H1 (cell line): Measurements from ENCODE around the gene ACSF3. TPM values are rescaled to one million over a fixed set of nuclear protein-coding genes. Genes with fewer than 3 reads are reported as not detected.

ENCODE experiments used
- EZH2 ChIP-seq: fragments of 200-600 bp; sonication (generic); IDR thresholded peaks from 2 replicates; pipeline ENCODE4 v1.7.1; 2012; ENCODE audit warnings: low read depth, mild to moderate bottlenecking, moderate library complexity, low read length, inconsistent platforms; ENCODE audit not compliant: severe bottlenecking
- KDM5A ChIP-seq: fragments of 200-600 bp; IDR thresholded peaks from 2 replicates; pipeline ENCODE4 v1.7.1; 2012; ENCODE audit warnings: mild to moderate bottlenecking, low read length, inconsistent platforms, mixed read lengths
- RBBP5 ChIP-seq: IDR thresholded peaks from 2 replicates; pipeline ENCODE4 v1.7.1; 2012; ENCODE audit warnings: low read depth, mild to moderate bottlenecking, inconsistent platforms, low read length, moderate library complexity, borderline replicate concordance
- RXRA ChIP-seq: IDR thresholded peaks from 2 replicates; pipeline ENCODE4 v1.6.1; 2011; ENCODE audit warnings: low read depth, mild to moderate bottlenecking, low read length, moderate library complexity; ENCODE audit not compliant: insufficient read depth
- SP2 ChIP-seq: IDR thresholded peaks from 2 replicates; pipeline ENCODE4 v1.6.1; 2012; ENCODE audit warnings: mild to moderate bottlenecking, low read length, inconsistent platforms
- YY1 ChIP-seq: IDR thresholded peaks from 2 replicates; pipeline ENCODE4 v1.6.1; 2011; ENCODE audit warnings: low read depth, mild to moderate bottlenecking, low read length
- polyA plus RNA-seq, 7 experiments: library from polyadenylated mRNA; depleted of rRNA in 3 of 7; stranded (reverse) in 5 of 7; unstranded in 2 of 7; fragments of >200 nt in 5 of 7; fragments of 200-250 nt in 2 of 7; gene quantifications; 1 replicate in 5 of 7; 2 replicates in 1 of 7; 4 replicates in 1 of 7; pipeline versions ENCODE4 v1.2.1 to v1.2.3, GENCODE V29; 2011 to 2013; ENCODE audit warnings: missing spikeins in 2 of 7, mixed read lengths in 2 of 7
- total RNA-seq: library from RNA; stranded (reverse); fragmentation: NEBNext Ultra II Directional; extraction: Animal tissue kit (Norgen Biotek cat#: 25700); gene quantifications from 2 replicates; pipeline ENCODE4 v1.2.1, GENCODE V29; 2021
- TF ChIP-seq, protein P1 (sequence below): fragments of 300-600 bp; sonication (generic); IDR thresholded peaks from 2 replicates; pipeline ENCODE4 v1.7.1; 2012; ENCODE audit warnings: low read length, moderate library complexity, mild to moderate bottlenecking, inconsistent platforms; ENCODE audit not compliant: insufficient replicate concordance
- TF ChIP-seq, protein P2 (sequence below): IDR thresholded peaks from 2 replicates; pipeline ENCODE4 v1.6.1; 2012; ENCODE audit warnings: low read length, inconsistent platforms

The ACSF3 gene
- total and polyA plus RNA-seq, 2 of the 8 experiments (the other 6 are each of a cell fraction or from before 2014, with no cell fraction given): 15.6 to 22.9 TPM

DNA sequence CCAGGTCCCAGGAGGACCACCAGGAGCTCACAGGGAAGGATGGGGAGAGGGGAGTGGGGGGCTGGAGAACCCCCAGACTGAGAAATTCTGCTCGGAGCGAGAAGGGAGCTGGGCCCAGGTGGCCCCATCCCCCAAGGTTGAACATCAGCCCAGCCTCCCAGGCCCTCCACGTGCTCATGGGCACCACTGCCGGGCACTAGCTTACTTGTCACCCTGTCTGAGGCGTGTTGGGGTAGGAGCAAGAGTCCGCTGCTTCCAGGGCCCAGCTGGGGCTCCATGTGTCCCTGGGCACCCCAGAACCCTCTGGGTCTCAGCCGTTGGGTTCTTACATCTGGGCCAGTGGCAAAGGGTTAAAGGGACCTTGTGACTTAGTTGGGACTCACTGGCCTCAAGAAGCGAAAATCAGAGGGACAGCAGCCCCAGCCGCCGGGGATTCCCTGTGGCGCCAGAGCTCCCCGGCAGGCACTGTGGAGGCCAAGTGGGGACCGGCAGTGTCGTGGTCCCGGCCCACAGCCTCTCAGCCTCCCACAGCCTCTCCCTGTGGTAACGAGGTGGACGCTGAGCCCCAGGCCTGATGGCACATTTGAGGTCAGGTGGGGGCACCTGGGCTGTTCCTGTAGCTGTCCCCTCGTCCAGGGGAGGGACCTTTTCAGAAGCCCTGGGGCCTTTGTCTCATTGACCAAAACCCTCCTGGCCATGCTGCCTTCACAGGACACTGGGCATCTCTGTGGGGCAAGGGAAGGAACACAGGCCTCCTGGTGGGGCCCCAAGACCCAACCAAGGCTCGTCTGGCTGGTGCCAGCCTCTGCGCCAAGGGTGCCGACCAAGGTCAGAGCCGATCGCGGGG is 44.2 kb downstream of the ACSF3 start (continued):
- TF ChIP-seq, protein P1, sequence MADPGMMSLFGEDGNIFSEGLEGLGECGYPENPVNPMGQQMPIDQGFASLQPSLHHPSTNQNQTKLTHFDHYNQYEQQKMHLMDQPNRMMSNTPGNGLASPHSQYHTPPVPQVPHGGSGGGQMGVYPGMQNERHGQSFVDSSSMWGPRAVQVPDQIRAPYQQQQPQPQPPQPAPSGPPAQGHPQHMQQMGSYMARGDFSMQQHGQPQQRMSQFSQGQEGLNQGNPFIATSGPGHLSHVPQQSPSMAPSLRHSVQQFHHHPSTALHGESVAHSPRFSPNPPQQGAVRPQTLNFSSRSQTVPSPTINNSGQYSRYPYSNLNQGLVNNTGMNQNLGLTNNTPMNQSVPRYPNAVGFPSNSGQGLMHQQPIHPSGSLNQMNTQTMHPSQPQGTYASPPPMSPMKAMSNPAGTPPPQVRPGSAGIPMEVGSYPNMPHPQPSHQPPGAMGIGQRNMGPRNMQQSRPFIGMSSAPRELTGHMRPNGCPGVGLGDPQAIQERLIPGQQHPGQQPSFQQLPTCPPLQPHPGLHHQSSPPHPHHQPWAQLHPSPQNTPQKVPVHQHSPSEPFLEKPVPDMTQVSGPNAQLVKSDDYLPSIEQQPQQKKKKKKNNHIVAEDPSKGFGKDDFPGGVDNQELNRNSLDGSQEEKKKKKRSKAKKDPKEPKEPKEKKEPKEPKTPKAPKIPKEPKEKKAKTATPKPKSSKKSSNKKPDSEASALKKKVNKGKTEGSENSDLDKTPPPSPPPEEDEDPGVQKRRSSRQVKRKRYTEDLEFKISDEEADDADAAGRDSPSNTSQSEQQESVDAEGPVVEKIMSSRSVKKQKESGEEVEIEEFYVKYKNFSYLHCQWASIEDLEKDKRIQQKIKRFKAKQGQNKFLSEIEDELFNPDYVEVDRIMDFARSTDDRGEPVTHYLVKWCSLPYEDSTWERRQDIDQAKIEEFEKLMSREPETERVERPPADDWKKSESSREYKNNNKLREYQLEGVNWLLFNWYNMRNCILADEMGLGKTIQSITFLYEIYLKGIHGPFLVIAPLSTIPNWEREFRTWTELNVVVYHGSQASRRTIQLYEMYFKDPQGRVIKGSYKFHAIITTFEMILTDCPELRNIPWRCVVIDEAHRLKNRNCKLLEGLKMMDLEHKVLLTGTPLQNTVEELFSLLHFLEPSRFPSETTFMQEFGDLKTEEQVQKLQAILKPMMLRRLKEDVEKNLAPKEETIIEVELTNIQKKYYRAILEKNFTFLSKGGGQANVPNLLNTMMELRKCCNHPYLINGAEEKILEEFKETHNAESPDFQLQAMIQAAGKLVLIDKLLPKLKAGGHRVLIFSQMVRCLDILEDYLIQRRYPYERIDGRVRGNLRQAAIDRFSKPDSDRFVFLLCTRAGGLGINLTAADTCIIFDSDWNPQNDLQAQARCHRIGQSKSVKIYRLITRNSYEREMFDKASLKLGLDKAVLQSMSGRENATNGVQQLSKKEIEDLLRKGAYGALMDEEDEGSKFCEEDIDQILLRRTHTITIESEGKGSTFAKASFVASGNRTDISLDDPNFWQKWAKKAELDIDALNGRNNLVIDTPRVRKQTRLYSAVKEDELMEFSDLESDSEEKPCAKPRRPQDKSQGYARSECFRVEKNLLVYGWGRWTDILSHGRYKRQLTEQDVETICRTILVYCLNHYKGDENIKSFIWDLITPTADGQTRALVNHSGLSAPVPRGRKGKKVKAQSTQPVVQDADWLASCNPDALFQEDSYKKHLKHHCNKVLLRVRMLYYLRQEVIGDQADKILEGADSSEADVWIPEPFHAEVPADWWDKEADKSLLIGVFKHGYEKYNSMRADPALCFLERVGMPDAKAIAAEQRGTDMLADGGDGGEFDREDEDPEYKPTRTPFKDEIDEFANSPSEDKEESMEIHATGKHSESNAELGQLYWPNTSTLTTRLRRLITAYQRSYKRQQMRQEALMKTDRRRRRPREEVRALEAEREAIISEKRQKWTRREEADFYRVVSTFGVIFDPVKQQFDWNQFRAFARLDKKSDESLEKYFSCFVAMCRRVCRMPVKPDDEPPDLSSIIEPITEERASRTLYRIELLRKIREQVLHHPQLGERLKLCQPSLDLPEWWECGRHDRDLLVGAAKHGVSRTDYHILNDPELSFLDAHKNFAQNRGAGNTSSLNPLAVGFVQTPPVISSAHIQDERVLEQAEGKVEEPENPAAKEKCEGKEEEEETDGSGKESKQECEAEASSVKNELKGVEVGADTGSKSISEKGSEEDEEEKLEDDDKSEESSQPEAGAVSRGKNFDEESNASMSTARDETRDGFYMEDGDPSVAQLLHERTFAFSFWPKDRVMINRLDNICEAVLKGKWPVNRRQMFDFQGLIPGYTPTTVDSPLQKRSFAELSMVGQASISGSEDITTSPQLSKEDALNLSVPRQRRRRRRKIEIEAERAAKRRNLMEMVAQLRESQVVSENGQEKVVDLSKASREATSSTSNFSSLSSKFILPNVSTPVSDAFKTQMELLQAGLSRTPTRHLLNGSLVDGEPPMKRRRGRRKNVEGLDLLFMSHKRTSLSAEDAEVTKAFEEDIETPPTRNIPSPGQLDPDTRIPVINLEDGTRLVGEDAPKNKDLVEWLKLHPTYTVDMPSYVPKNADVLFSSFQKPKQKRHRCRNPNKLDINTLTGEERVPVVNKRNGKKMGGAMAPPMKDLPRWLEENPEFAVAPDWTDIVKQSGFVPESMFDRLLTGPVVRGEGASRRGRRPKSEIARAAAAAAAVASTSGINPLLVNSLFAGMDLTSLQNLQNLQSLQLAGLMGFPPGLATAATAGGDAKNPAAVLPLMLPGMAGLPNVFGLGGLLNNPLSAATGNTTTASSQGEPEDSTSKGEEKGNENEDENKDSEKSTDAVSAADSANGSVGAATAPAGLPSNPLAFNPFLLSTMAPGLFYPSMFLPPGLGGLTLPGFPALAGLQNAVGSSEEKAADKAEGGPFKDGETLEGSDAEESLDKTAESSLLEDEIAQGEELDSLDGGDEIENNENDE: no peak
- TF ChIP-seq KDM5A: no peak
- TF ChIP-seq, protein P2, sequence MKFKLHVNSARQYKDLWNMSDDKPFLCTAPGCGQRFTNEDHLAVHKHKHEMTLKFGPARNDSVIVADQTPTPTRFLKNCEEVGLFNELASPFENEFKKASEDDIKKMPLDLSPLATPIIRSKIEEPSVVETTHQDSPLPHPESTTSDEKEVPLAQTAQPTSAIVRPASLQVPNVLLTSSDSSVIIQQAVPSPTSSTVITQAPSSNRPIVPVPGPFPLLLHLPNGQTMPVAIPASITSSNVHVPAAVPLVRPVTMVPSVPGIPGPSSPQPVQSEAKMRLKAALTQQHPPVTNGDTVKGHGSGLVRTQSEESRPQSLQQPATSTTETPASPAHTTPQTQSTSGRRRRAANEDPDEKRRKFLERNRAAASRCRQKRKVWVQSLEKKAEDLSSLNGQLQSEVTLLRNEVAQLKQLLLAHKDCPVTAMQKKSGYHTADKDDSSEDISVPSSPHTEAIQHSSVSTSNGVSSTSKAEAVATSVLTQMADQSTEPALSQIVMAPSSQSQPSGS: no peak
- TF ChIP-seq RBBP5: no peak
- TF ChIP-seq YY1: no peak
- no peak for TF ChIP-seq EZH2
- no peak for TF ChIP-seq RXRA
- no peak for TF ChIP-seq SP2
